GM12892 (cell line): ENCODE results near the gene NFYA.
"Not testable (repeated sequence)": the region's sequence is repeated elsewhere in the genome, so short reads cannot be mapped to it uniquely, and the experiment has no call there.

Experiments used
- DNase-seq: peaks from one replicate; pipeline ENCODE4 v3.0.0; 2011; ENCODE audit not compliant: insufficient read length
- FAIRE-seq: peaks from 2 replicates; lab custom pipeline; 2011; peaks lifted over from hg19 to GRCh38; lab: Jason Lieb, UNC
- POLR2A ChIP-seq: IDR thresholded peaks from 2 replicates; pipeline ENCODE4 v1.6.1; 2011; ENCODE audit warnings: low read depth, low read length, control low read depth
- POLR2AphosphoS5 ChIP-seq: IDR thresholded peaks from 2 replicates; pipeline ENCODE4 v1.6.1; 2011; ENCODE audit warnings: low read depth, low read length, control low read depth
- TAF1 ChIP-seq: IDR thresholded peaks from 2 replicates; pipeline ENCODE4 v1.6.1; 2011; ENCODE audit warnings: low read depth, mild to moderate bottlenecking, control low read depth, low read length, borderline replicate concordance

Gene NFYA

DNA sequence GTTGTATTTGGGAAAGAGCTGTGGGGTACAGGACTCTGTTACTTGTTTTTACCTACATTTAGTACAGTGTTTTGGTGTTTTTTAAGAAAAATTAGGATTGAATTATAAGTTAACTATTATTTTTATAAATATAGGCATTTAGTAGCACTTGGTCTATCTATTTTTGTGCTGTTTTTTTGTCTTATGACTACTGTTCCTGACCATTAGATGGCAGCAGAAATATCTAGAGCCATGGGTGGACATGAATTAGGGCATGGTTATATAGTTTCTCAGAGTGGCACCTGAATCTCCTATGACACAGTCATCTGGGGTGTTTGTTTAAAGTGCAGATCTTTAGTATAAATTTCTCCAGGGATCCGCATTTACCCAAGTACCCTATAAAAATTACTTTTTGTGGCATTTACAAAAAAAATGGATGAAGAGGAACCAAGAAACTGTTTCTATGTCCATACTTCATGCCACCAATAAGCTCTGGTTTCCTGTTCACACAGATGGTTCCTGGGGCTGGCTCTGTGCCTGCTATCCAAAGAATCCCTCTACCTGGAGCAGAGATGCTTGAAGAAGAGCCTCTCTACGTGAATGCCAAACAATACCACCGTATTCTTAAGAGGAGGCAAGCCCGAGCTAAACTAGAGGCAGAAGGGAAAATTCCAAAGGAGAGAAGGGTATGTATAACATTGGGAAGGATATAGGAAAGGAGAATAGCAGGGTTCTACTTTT, 19.8 kb downstream of the NFYA start:
- DNase-seq (no peak), FAIRE-seq (no peak)
- TF ChIP-seq POLR2A (no peak), TAF1 (no peak), POLR2AphosphoS5 (no peak)

DNA sequence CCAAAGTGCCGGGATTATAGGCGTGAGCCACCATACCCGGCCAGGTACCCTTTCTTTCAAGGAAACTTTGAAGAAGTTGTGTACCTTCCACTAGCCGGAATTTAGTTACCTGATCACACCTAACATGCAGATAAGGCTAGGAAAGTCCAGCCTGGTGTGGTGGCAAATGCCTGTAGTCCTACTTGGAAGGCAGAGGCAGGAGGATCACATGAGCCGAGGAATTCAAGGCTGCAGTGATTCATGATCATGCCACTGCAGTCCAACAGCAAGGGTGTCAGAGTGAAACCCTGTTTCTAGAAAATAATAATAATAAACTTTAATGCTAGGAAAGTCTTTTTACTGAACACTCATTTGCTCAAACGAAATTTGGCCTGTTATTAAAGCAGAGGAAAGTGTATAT, 21.0 kb downstream of the NFYA start:
- DNase-seq (no peak), FAIRE-seq (no peak)
- TF ChIP-seq TAF1 (no peak), POLR2A (no peak), POLR2AphosphoS5 (no peak)

DNA sequence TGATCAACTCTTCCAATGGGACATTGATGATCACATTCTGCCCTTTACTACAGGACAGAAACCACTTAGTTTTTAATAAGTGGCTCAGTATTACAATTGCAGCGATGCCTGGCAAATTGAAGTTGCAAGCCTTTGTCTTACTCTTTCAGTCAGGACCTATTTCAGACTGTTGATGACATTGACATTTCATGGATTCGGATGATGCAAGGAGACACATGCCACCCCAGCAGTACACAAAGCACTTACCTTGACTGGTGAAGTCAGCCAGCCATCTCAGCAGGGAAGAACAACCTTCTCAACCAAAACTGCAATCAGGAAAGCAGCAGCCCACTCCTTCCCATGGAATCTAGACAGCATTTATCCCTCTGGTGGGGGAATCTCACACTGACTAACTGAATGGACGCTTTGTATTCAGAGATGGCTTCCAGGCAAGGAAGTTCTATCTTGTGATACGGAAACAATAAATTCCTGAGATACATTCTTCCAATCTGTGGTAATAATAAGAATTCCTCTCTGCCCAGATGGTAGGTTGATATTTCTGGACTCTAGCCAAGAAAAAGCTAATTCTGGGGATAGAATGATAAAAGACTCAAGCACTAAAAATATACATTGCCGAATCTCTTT, 24.8 kb downstream of the NFYA start:
- TF ChIP-seq POLR2AphosphoS5 (no peak), POLR2A (no peak), TAF1 (no peak)
- no peak for DNase-seq
- no peak for FAIRE-seq

DNA sequence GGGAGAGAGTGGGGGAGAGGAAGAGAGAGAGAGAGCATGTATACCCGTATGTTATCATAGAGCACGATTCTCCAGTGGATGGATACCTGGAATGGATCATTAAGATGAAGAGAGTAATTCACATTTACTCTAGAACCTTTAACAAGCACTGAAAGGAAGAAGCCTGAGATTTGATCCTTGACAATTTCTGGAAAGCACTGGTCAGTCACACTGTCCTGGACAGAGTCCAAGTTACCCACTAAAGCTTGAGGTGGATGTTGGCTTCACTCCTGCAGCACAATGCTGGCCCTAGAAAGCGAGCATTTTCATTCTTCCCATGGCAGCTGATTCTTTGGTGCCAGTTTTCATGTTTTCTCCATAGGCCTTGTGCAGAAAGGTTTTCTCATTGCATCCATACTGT, 25.6 kb downstream of the NFYA start:
- TF ChIP-seq POLR2AphosphoS5 = no peak
- no peak for TF ChIP-seq TAF1
- TF ChIP-seq POLR2A = no peak
- FAIRE-seq = no peak
- DNase-seq = no peak

DNA sequence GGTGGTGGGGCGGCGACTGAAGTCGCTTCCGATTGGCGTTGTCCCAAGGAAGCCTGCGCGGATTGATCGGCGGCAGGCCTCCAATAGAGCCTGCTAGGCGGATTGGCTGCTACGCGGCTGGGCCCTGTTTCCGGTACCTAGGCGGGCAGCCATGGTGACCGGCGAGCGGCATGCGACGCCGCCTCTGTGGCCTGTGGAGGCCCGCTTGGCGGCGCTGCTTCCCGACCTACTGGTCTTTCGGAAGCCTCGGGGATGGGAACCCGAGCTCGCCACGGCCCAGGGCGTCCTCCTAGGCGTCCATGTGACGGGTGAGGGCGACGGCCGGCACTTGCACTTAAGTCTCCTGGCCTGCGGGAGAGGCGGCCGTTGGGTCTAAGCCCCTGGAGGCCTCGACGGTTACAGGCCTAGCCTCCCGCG, 28.1 kb downstream of the NFYA start:
- DNase-seq = no peak
- FAIRE-seq = no peak

DNA sequence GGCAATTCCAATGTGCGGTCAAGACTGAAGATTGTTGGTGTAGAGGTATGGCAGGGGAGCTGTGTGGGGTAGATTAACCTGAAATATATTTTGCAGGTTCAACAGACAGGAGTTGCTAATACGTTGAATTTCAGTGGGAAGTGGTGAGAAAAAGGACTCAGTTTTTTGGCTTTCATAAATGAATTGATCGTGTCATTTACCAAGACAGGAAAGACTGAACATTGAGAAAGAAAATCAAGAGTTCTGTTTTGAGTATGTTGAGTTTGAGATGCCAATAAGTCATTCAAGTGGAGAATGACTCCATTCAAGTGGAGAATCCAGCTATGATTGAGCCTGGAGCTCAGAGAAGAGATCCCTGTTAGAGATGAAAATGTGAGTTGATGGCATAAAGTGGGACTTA, 31.1 kb downstream of the NFYA start:
- FAIRE-seq = no peak

More for the DNA sequence above, 28.1 kb downstream of the NFYA start:
- TF ChIP-seq POLR2AphosphoS5 (no peak), TAF1 (no peak), POLR2A (no peak)

DNA sequence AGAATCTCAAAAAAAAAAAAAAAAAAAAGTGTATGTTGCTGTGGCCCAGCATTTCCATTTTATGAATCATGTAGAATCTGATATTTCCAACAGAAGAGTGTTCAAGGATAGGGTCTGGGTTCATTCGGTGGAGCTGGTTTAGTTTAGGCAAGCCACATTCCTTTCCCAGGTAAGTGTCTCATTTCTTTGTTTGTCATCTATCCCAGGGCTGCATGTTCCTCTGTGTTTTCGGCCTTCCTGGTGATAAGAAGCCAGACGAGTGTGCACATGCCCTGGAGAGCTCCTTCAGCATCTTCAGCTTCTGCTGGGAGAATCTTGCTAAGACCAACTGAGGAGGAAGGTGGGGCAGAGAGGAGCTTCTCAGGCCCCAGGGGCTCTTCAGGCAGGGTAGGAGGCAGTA, 38.2 kb downstream of the NFYA start:
- no peak for DNase-seq
- no peak for FAIRE-seq
- TF ChIP-seq POLR2AphosphoS5 = no peak

More for the DNA sequence above, 31.1 kb downstream of the NFYA start:
- DNase-seq = no peak
- TF ChIP-seq POLR2A (no peak), TAF1 (no peak), POLR2AphosphoS5 (no peak)

DNA sequence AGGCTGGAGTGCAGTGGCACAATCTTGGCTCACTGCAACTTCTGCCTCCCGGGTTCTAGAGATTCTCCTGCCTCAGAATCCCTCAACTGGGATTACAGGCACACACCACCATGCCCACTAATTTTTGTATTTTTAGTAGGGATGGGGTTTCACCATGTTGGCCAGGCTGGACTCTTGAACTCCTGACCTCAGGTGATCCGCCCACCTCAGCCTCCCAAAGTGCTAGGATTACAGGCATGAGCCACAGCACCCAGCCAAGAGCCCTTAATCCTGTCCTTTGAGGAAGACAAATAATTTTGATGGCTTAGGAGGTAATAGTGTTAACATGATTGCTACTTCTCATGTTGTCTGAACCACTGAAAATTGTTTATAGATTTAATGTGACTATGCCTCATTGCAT, 42.3 kb downstream of the NFYA start:
- not testable (repeated sequence) for FAIRE-seq, DNase-seq

DNA sequence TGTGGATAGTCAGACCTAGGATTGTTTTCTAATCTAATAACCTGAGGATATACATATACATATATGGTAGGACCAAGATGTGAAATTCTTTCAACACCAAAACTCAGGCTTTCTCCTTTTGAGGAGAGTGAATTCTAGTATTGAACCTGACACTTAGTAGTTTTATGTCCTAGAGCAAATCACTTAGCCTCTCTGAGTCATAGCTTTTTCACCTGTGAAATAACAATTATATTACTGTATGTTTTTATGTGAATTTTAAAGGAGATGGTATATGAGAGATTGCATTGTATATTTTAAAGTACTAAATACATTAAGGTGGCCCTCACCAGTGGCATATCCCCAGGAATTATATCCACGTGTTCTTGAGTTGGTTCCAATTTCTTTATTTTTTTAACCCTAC, 46.7 kb downstream of the NFYA start:
- FAIRE-seq = no peak
- no peak for DNase-seq
- TF ChIP-seq TAF1 = no peak
- TF ChIP-seq POLR2AphosphoS5 = no peak
- no peak for TF ChIP-seq POLR2A

DNA sequence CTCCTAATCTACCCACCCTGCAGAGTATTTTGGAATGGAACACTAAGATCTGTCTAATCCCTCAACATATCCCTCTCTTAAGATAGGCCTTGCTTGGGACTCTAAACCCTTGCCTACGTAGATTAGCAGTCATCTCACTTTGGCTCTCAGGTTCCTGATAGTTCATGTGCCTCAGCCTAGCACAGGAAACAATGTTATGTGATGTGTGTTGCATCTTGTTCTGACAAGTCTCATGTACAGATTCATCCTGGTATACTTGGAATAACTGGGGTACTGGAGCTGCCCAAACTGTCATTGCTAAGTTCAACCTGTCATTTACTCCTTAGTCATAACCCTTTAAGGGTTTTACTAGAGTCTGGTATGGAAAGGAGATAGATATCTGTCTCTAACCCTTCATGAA, 47.3 kb downstream of the NFYA start:
- TF ChIP-seq POLR2AphosphoS5 = no peak
- TF ChIP-seq POLR2A = no peak
- no peak for TF ChIP-seq TAF1
- no peak for DNase-seq
- FAIRE-seq = no peak

DNA sequence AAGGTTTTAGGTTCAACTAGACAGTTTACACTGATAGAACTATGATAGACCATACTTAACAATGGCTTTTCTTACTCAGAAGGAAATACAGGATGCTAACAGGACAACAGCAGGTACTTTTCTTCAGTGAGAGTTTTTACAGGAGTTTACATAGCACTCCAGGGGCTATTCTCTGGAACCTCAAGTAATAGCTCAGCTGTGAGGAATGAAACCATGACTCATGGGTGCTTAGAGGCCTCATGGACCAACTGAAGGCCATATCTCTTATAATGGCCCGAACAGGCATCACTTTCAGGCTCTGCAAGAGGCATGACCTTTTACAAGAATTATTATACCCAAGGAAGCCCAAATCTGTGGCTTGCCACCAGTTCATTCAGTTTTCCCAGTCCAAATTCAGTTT, 49.6 kb downstream of the NFYA start:
- FAIRE-seq (no peak), DNase-seq (no peak)

DNA sequence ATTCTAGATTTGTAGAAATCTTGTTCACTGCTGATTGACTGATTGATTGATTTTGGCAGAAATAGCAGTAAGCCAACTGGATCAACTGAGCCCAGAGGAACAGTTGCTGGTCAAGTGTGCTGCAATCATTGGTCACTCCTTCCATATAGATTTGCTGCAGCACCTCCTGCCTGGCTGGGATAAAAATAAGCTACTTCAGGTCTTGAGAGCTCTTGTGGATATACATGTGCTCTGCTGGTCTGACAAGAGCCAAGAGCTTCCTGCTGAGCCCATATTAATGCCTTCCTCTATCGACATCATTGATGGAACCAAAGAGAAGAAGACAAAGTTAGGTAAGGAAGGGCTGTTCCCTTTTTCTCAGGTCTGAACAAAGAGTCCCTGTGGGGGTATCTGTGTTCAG, 50.1 kb downstream of the NFYA start:
- FAIRE-seq = no peak
- DNase-seq = no peak
- no peak for TF ChIP-seq TAF1
- no peak for TF ChIP-seq POLR2AphosphoS5
- TF ChIP-seq POLR2A = no peak

More for the DNA sequence above, 49.6 kb downstream of the NFYA start:
- TF ChIP-seq POLR2AphosphoS5 (no peak), TAF1 (no peak), POLR2A (no peak)

DNA sequence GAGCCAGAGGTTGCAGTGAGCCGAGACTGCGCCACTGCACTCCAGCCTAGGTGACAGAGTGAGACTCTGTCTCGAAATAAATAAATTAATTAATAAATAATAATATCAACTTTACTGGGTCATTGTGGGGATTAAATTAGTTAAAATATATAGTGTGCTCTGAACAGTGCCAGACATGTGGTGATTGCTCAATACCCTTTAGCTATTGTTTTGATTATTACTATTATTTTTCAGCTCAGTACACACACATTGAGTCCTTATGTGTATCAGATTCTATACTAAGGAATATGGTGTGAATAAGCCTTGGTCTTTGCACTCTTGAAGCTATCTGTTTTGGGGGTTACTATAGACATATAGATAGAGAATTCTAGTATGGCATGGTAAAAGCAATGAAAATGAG, 52.5 kb downstream of the NFYA start:
- DNase-seq (no peak), FAIRE-seq (no peak)
- TF ChIP-seq POLR2A (no peak), POLR2AphosphoS5 (no peak), TAF1 (no peak)
